Loucy (cell line): Measurements from ENCODE around the gene TMEM259.

Experiments
- H2AFZ ChIP-seq: fragments of 200-600 bp; sonication (generic); 2 replicates; pipeline ENCODE4 v1.6.0; 2016; ENCODE audit warnings: antibody characterized with exemption, mild to moderate bottlenecking, low read length, moderate library complexity
- H3F3A ChIP-seq: fragments of 200-600 bp; 2 replicates; pipeline ENCODE4 v1.6.0; 2016; ENCODE audit warnings: antibody characterized with exemption, low read depth, mild to moderate bottlenecking
- H3K27me3 ChIP-seq: fragments of 200-600 bp; sonication (generic); 2 replicates; pipeline ENCODE4 v1.6.1; 2014; ENCODE audit warnings: low read length, mild to moderate bottlenecking; ENCODE audit not compliant: insufficient read depth, poor library complexity, severe bottlenecking
- H3K36me3 ChIP-seq: fragments of 200-600 bp; sonication (generic); 2 replicates; pipeline ENCODE4 v1.6.1; 2016; ENCODE audit warnings: low read length; ENCODE audit not compliant: insufficient read depth
- H3K4me1 ChIP-seq: fragments of 200-600 bp; sonication (generic); 2 replicates; pipeline ENCODE4 v1.5.1; 2014; ENCODE audit warnings: low read length, mild to moderate bottlenecking; ENCODE audit not compliant: insufficient read depth, poor library complexity, severe bottlenecking
- H3K4me2 ChIP-seq: fragments of 200-600 bp; sonication (generic); 2 replicates; pipeline ENCODE4 v1.6.0; 2014; ENCODE audit warnings: antibody characterized with exemption, low read length, low read depth, mild to moderate bottlenecking; ENCODE audit not compliant: poor library complexity, severe bottlenecking
- H3K4me3 ChIP-seq: fragments of 200-600 bp; sonication (generic); 2 replicates; pipeline ENCODE4 v1.5.1; 2014; ENCODE audit warnings: low read length, mild to moderate bottlenecking, mixed read lengths; ENCODE audit not compliant: poor library complexity, severe bottlenecking
- H3K79me2 ChIP-seq: fragments of 200-600 bp; sonication (generic); 2 replicates; pipeline ENCODE4 v1.6.1; 2014; ENCODE audit warnings: low read length; ENCODE audit not compliant: insufficient read depth
- H3K9ac ChIP-seq: fragments of 200-600 bp; sonication (generic); 2 replicates; pipeline ENCODE4 v1.6.0; 2014; ENCODE audit warnings: mild to moderate bottlenecking, low read depth, low read length, moderate library complexity; ENCODE audit not compliant: poor library complexity, severe bottlenecking
- H3K9me2 ChIP-seq: fragments of 200-600 bp; sonication (generic); replicated peaks from 2 replicates; pipeline ENCODE4 v1.6.1; 2016; ENCODE audit warnings: low read depth, low read length, mixed read lengths
- H3K9me3 ChIP-seq: fragments of 200-600 bp; sonication (generic); 2 replicates; pipeline ENCODE4 v1.6.1; 2014; ENCODE audit warnings: mild to moderate bottlenecking, antibody characterized with exemption, low read length, low read depth; ENCODE audit not compliant: insufficient read depth
- H4K20me1 ChIP-seq: fragments of 200-600 bp; sonication (generic); 2 replicates; pipeline ENCODE4 v1.6.0; 2014; ENCODE audit warnings: antibody characterized with exemption, low read length, mild to moderate bottlenecking; ENCODE audit not compliant: insufficient read depth, poor library complexity, severe bottlenecking
- EZH2phosphoT487 ChIP-seq: fragments of 200-600 bp; IDR thresholded peaks from 2 replicates; pipeline ENCODE4 v1.6.1; 2018; ENCODE audit warnings: antibody characterized with exemption, mild to moderate bottlenecking, moderate library complexity, borderline replicate concordance
- TF ChIP-seq, protein P1 (sequence below): fragments of 200-600 bp; sonication (generic); conservative IDR thresholded peaks from 2 replicates; pipeline ENCODE4 v1.5.1; 2014; ENCODE audit warnings: mild to moderate bottlenecking, antibody characterized with exemption, low read length

TMEM259 gene

DNA sequence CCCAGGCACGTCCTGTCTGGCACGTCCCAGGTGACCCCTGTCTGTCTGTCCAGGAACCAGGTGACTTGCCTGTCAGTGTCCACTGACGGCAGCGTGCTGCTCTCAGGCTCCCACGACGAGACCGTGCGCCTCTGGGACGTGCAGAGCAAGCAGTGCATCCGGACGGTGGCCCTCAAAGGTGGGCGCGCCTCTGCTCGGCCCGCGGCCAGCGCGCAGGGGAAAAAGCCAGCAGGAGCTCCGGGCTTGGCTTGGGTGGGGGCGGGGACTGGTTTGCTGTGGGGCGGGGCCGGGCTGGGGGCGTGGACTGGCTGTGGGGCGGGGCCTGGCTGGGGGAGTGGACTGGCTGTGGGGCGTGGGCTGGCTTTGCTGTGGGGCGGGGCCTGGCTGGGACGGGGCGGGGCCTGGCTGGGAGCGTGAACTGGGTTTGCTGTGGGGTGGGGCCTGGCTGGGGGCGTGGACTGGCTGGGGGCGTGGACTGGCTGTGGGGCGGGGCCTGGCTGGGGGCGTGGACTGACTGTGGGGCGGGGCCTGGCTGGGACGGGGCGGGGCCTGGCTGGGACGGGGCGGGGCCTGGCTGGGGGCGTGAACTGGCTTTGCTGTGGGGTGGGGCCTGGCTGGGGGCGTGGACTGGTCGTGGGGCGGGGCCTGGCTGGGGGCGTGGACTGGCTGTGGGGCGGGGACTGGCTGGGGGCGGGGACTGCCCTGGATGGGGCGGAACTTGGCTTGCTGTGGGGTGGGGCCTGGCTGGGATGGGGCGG is 29.6 kb downstream of the TMEM259 start:
- Histone ChIP-seq H3K9me3 (no peaks in the 10 kb centered on the region), H3K27me3 (no peaks in the 10 kb centered on the region), H3K36me3 (no peaks in the 10 kb centered on the region; the same call in 1 of the 2 replicates), H3K9me2 (no peaks in the 10 kb centered on the region), H3K9ac (no peak overlapping the region), H4K20me1 (no peaks in the 10 kb centered on the region), H2AFZ (no peak overlapping the region), H3K4me2 (no peak overlapping the region), H3K79me2 (no peaks in the 10 kb centered on the region), H3K4me3 (no peak overlapping the region), H3F3A (no peaks in the 10 kb centered on the region; the same call in 1 of the 2 replicates), H3K4me1 (no peaks in the 10 kb centered on the region)
- TF ChIP-seq, protein P1, sequence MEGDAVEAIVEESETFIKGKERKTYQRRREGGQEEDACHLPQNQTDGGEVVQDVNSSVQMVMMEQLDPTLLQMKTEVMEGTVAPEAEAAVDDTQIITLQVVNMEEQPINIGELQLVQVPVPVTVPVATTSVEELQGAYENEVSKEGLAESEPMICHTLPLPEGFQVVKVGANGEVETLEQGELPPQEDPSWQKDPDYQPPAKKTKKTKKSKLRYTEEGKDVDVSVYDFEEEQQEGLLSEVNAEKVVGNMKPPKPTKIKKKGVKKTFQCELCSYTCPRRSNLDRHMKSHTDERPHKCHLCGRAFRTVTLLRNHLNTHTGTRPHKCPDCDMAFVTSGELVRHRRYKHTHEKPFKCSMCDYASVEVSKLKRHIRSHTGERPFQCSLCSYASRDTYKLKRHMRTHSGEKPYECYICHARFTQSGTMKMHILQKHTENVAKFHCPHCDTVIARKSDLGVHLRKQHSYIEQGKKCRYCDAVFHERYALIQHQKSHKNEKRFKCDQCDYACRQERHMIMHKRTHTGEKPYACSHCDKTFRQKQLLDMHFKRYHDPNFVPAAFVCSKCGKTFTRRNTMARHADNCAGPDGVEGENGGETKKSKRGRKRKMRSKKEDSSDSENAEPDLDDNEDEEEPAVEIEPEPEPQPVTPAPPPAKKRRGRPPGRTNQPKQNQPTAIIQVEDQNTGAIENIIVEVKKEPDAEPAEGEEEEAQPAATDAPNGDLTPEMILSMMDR = no peak
- no peak for TF ChIP-seq EZH2phosphoT487

GRCh38 chr19:990746-991145 is 30.2 kb downstream of the TMEM259 start:
- Histone ChIP-seq H3K4me3 (no peak overlapping the region), H3K9me2 (no peaks in the 10 kb centered on the region), H3K4me2 (no peak overlapping the region), H3K27me3 (no peaks in the 10 kb centered on the region), H3K9ac (no peak overlapping the region), H3K79me2 (peaks cover 5% of the 10 kb centered on the region; the same call in 1 of the 2 replicates), H3F3A (no peaks in the 10 kb centered on the region; the same call in 1 of the 2 replicates), H4K20me1 (no peaks in the 10 kb centered on the region), H2AFZ (no peak overlapping the region), H3K4me1 (peaks cover 1% of the 10 kb centered on the region), H3K9me3 (no peaks in the 10 kb centered on the region), H3K36me3 (no peaks in the 10 kb centered on the region; the same call in 1 of the 2 replicates)
- TF ChIP-seq, protein P1 = no peak
- no peak for TF ChIP-seq EZH2phosphoT487

DNA sequence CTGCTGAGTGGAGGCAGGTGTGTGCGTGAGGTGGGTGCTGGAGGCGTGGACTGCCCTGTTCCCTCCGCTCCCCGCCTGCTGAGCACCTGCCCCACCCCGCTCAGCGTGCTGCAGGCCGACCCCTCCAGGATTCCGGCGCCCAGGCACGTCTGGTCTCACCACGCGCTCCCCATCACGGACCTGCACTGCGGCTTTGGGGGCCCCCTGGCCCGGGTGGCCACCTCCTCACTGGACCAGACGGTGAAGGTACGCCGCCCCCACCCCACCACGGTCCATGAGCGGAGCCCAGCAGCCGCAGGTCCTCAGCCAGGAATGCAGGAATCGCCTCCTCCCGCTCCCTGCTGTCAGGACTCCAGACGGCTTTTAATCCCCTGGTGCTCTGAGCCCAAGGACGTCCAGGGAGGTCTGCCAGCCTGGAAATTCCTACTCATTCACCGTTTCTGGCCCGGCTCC is 30.8 kb downstream of the TMEM259 start:
- Histone ChIP-seq H3K4me2 (no peak overlapping the region), H3K27me3 (no peaks in the 10 kb centered on the region), H3K79me2 (peaks cover 11% of the 10 kb centered on the region), H3K9me2 (no peaks in the 10 kb centered on the region), H3K36me3 (no peaks in the 10 kb centered on the region; the same call in 1 of the 2 replicates), H2AFZ (no peak overlapping the region), H3K4me3 (no peak overlapping the region), H4K20me1 (no peaks in the 10 kb centered on the region), H3K4me1 (peaks cover 7% of the 10 kb centered on the region), H3F3A (no peaks in the 10 kb centered on the region; the same call in 1 of the 2 replicates), H3K9ac (no peak overlapping the region), H3K9me3 (no peaks in the 10 kb centered on the region)
- TF ChIP-seq, protein P1 = no peak
- TF ChIP-seq EZH2phosphoT487 = no peak
